K562 (cell line): ENCODE results near the gene GPHN. TPM values are rescaled to one million over a fixed set of nuclear protein-coding genes. Genes with fewer than 3 reads are reported as not detected.
A peak's percentile ranks its signal among the peaks of the same experiment; 100 is the strongest.

Experiments
- ATAC-seq: fragments of 200-7000 bp; cut with Tn5 transposase; 3 replicates; pipeline ENCODE4 v1.9.1; 2020; ENCODE audit warnings: moderate library complexity
- BruUV-seq: library from RNA; stranded (reverse); fragments of 400-500 nt; replicated peaks from 2 replicates; lab custom pipeline; 2021; lab: Mats Ljungman, UMichigan
- CTCF ChIA-PET: fragments of 300-600 bp; formaldehyde crosslinking; extraction: SDS; loops from one replicate; lab custom pipeline; 2021; ENCODE audit warnings: low intra/inter-chr PET ratio; lab: Yijun Ruan, JAX
- POLR2A ChIA-PET: fragments of 300-600, 350-650 bp; sonication (Branson Sonifier 250); formaldehyde crosslinking; extraction: SDS; loops from one replicate; lab custom pipeline; 2021; ENCODE audit warnings: antibody characterized with exemption, inconsistent platforms; lab: Yijun Ruan, JAX
- DNase-seq, 4 experiments: peaks; one replicate each; pipeline versions ENCODE4 v3.0.0 to v3.0.0-alpha.2; 2011 to 2018; ENCODE audit warnings: low spot score in 3 of 4, mixed read lengths in 3 of 4; ENCODE audit errors: extremely low read depth in 1 of 4
- FAIRE-seq: peaks from 2 replicates; lab custom pipeline; 2011; peaks lifted over from hg19 to GRCh38; lab: Jason Lieb, UNC
- H2AFZ ChIP-seq: 2 replicates; pipeline ENCODE4 v1.6.0; 2011; ENCODE audit warnings: low read depth, low read length, control low read depth, inconsistent platforms
- H3K27ac ChIP-seq: fragments of 200-600 bp; 3 replicates; pipeline ENCODE4 v1.8.0; 2011; ENCODE audit warnings: low read depth, mild to moderate bottlenecking, control low read depth, inconsistent platforms, low read length, moderate library complexity, mixed read lengths; ENCODE audit errors: extremely low read depth
- H3K27me3 ChIP-seq, 2 experiments: fragments of 300-600 bp in 1 of 2; 2 replicates in 1 of 2; 3 replicates in 1 of 2; pipeline versions ENCODE4 v1.6.0 to v1.8.0; 2011; ENCODE audit warnings: inconsistent platforms in 2 of 2, low read length in 2 of 2, mild to moderate bottlenecking in 1 of 2, mixed read lengths in 1 of 2, moderate library complexity in 1 of 2; ENCODE audit not compliant: control insufficient read depth in 2 of 2, insufficient read depth in 2 of 2
- H3K36me3 ChIP-seq: fragments of 300-600 bp; 3 replicates; pipeline ENCODE4 v1.8.0; 2011; ENCODE audit warnings: mild to moderate bottlenecking, low read length, inconsistent platforms; ENCODE audit not compliant: control insufficient read depth, insufficient read depth
- H3K4me1 ChIP-seq, 2 experiments: fragments of 200-600 bp in 1 of 2; replicated peaks in 1 of 2; 2 replicates in 1 of 2; 3 replicates in 1 of 2; pipeline versions ENCODE4 v1.5.1 to v1.8.0; 2011; ENCODE audit warnings: inconsistent platforms in 2 of 2, low read length in 2 of 2, mild to moderate bottlenecking in 1 of 2, mixed read lengths in 1 of 2, moderate library complexity in 1 of 2; ENCODE audit not compliant: control insufficient read depth in 2 of 2, insufficient read depth in 2 of 2
- H3K4me2 ChIP-seq: 2 replicates; pipeline ENCODE4 v1.6.1; 2011; ENCODE audit warnings: low read length, control low read depth, inconsistent platforms, mixed read lengths; ENCODE audit not compliant: insufficient read depth
- H3K4me3 ChIP-seq: fragments of 200-600 bp; sonication (generic), shearing (Covaris generic); 2 replicates; pipeline ENCODE4 v1.5.1; 2016; ENCODE audit warnings: control low read depth, inconsistent platforms
- H3K79me2 ChIP-seq: fragments of 200-600 bp; 3 replicates; pipeline ENCODE4 v1.8.0; 2011; ENCODE audit warnings: low read length, inconsistent platforms; ENCODE audit not compliant: control insufficient read depth, insufficient read depth
- H3K9ac ChIP-seq, 2 experiments: 2 replicates each; pipeline versions ENCODE4 v1.6.0 to v1.6.1; 2011; ENCODE audit warnings: low read depth in 2 of 2, low read length in 2 of 2, control low read depth in 1 of 2, inconsistent platforms in 1 of 2, mild to moderate bottlenecking in 1 of 2, mixed read lengths in 1 of 2; ENCODE audit not compliant: insufficient read depth in 1 of 2
- H3K9me1 ChIP-seq: one replicate; pipeline ENCODE4 v1.6.0; 2011; ENCODE audit warnings: inconsistent platforms, mild to moderate bottlenecking, low read length, moderate library complexity; ENCODE audit not compliant: control insufficient read depth, insufficient read depth
- H3K9me3 ChIP-seq: replicated peaks from 2 replicates; pipeline ENCODE4 v1.5.1; 2011; ENCODE audit warnings: low read depth, low read length, inconsistent platforms; ENCODE audit not compliant: control insufficient read depth, insufficient read depth
- H4K20me1 ChIP-seq: replicated peaks from 2 replicates; pipeline ENCODE4 v1.6.1; 2011; ENCODE audit warnings: low read length, inconsistent platforms, mixed read lengths; ENCODE audit not compliant: control insufficient read depth, insufficient read depth
- BACH1 ChIP-seq: fragments of 200-800 bp; sonication (Bioruptor generic); IDR thresholded peaks from 2 replicates; pipeline ENCODE4 v1.6.1; 2016; ENCODE audit warnings: missing genetic modification characterization, missing compliant biosample characterization
- CBX3 ChIP-seq, 2 experiments: IDR thresholded peaks; 1 replicate in 1 of 2; 2 replicates in 1 of 2; pipeline ENCODE4 v1.6.1; 2012; ENCODE audit warnings: inconsistent platforms in 2 of 2, low read length in 2 of 2, borderline replicate concordance in 1 of 2, control low read depth in 1 of 2
- EP400 ChIP-seq: fragments of 450-650 bp; IDR thresholded peaks from 2 replicates; pipeline ENCODE4 v1.6.1; 2017; ENCODE audit warnings: antibody characterized with exemption, mild to moderate bottlenecking, moderate library complexity
- ESRRA ChIP-seq: fragments of 450-650 bp; IDR thresholded peaks from 2 replicates; pipeline ENCODE4 v1.6.1; 2014; ENCODE audit warnings: low read depth, mild to moderate bottlenecking, moderate library complexity, borderline replicate concordance
- GATAD2A ChIP-seq: fragments of 450-650 bp; IDR thresholded peaks from 2 replicates; pipeline ENCODE4 v1.6.1; 2017
- SIN3B ChIP-seq: fragments of 450-650 bp; IDR thresholded peaks from 2 replicates; pipeline ENCODE4 v1.6.1; 2017; ENCODE audit warnings: low read depth, mild to moderate bottlenecking, moderate library complexity
- TRIM28 ChIP-seq: fragments of 450-650 bp; IDR thresholded peaks from 2 replicates; pipeline ENCODE4 v1.6.1; 2017
- ZNF384 ChIP-seq: IDR thresholded peaks from 2 replicates; pipeline ENCODE4 v1.6.1; 2012; ENCODE audit warnings: low read depth, low read length, improper control_type of control experiment
- WGBS: fragments of 100-300 bp; shearing (Covaris generic); methylation state at CpG from one replicate; pipeline ENCODE4 v1.1.6; 2016; ENCODE audit warnings: low coverage, mixed read lengths; ENCODE audit not compliant: insufficient coverage; ENCODE audit errors: missing lambda C conversion rate; 5-methylcytosine and 5-hydroxymethylcytosine counted together
- in situ Hi-C: fragments of 300-500 bp; cut with MboI; formaldehyde crosslinking; loops from 4 replicates; pipeline ENCODE4 v1.15.0; 2018; ENCODE audit warnings: inconsistent platforms, mixed read lengths
- intact Hi-C: fragments of 100-400 bp; cut with micrococcal nuclease; formaldehyde crosslinking; loops from 2 replicates; pipeline ENCODE4 v1.14.2; 2022
- polyA plus RNA-seq, 8 experiments: library from polyadenylated mRNA; depleted of rRNA in 4 of 8; stranded (reverse) in 5 of 8; unstranded in 3 of 8; fragments of >200 nt; fragmentation: Nextera tagmentation in 2 of 8; fragmentation: Illumina TruSeq in 1 of 8; extraction: Ambion mirVana in 2 of 8; extraction: Trizol in 1 of 8; gene quantifications; 2 replicates each; pipeline versions ENCODE4 v1.2.1 to v1.2.3, GENCODE V29; 2011 to 2014; ENCODE audit warnings: inconsistent platforms in 1 of 8, missing spikeins in 1 of 8
- total RNA-seq, 7 experiments: library from RNA; depleted of rRNA in 6 of 7; stranded (reverse); fragments of >200 nt in 6 of 7; fragmentation: Illumina TruSeq in 2 of 7; extraction: Trizol in 2 of 7; gene quantifications; 2 replicates each; pipeline versions ENCODE4 v1.2.1 to v1.2.3, GENCODE V29; 2011 to 2021; ENCODE audit warnings: low replicate concordance in 1 of 7
- TF ChIP-seq, protein P1 (sequence below): sonication (generic); formaldehyde crosslinking; IDR thresholded peaks from 2 replicates; pipeline ENCODE4 v1.8.0; 2023; ENCODE audit warnings: missing genetic modification reagents, mild to moderate bottlenecking, borderline replicate concordance
- TF ChIP-seq, protein P2 (sequence below), 2 experiments: fragments of 450-650 bp; formaldehyde crosslinking in 1 of 2; IDR thresholded peaks; 2 replicates each; pipeline versions ENCODE4 v1.4.0 to v1.6.1; 2014 to 2020; ENCODE audit warnings: mild to moderate bottlenecking in 2 of 2, borderline replicate concordance in 1 of 2, low read depth in 1 of 2

GPHN gene
- total and polyA plus RNA-seq, 9 of the 15 experiments (the other 6 are each of a cell fraction or from before 2014, with no cell fraction given), result 5.9 to 16.0 (median 11.4) TPM

DNA sequence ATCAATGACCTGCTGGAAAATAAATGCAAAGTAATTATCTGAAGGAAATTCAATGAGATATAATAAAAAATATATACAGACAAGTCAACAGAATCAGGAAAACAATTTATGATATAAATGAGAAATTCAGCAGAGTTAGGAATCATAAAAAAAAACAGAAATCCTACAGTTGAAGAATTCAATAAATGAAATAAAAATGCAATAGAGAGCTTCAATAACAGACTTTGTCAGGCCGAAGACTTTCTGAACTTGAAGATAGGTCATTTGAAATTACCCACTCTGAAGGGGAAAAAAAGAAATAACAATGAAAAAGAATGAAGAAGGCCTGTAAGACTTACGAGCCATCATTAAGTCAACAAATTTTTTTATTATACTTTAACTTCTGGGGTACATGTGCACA, 665.8 kb downstream of the GPHN start:
- Histone ChIP-seq H3K27ac (no peak overlapping the region), H3K9me3 (peaks cover 2% of the 10 kb centered on the region), H2AFZ (no peak overlapping the region), H3K27me3 (no peaks in the 10 kb centered on the region), H3K9me1 (no peaks in the 10 kb centered on the region), H3K4me2 (no peak overlapping the region), H3K4me1 (no peaks in the 10 kb centered on the region), H4K20me1 (no peaks in the 10 kb centered on the region), H3K36me3 (no peaks in the 10 kb centered on the region), H3K9ac (no peak overlapping the region), H3K79me2 (no peaks in the 10 kb centered on the region), H3K4me3 (no peak overlapping the region)
- ATAC-seq, result no peak
- in situ Hi-C loops, result no loop called here
- no peak for DNase-seq
- FAIRE-seq, result no peak
- 21% methylated on average over 2 of the region's 2 CpGs for WGBS
- POLR2A ChIA-PET, result no interaction called here
- CTCF ChIA-PET, result no interaction called here
- no TSS peak for BruUV-seq
- intact Hi-C loops, result no loop called here
- TF ChIP-seq CBX3 (IDR thresholded peaks at IDR 0.05; ENCODE audit: borderline replicate concordance in 1 of 2, low read length in 2 of 2) (0 out of 3 replicates have a peak, but pooled peaks of 1 of the 2 experiments have one; percentile 42), ESRRA (no peak), GATAD2A (no peak), TRIM28 (peak; percentile 87), EP400 (no peak), ZNF384 (0 out of 2 replicates have a peak, but pooled peaks have one; percentile 40), BACH1 (no peak), SIN3B (no peak)
- TF ChIP-seq, protein P1, sequence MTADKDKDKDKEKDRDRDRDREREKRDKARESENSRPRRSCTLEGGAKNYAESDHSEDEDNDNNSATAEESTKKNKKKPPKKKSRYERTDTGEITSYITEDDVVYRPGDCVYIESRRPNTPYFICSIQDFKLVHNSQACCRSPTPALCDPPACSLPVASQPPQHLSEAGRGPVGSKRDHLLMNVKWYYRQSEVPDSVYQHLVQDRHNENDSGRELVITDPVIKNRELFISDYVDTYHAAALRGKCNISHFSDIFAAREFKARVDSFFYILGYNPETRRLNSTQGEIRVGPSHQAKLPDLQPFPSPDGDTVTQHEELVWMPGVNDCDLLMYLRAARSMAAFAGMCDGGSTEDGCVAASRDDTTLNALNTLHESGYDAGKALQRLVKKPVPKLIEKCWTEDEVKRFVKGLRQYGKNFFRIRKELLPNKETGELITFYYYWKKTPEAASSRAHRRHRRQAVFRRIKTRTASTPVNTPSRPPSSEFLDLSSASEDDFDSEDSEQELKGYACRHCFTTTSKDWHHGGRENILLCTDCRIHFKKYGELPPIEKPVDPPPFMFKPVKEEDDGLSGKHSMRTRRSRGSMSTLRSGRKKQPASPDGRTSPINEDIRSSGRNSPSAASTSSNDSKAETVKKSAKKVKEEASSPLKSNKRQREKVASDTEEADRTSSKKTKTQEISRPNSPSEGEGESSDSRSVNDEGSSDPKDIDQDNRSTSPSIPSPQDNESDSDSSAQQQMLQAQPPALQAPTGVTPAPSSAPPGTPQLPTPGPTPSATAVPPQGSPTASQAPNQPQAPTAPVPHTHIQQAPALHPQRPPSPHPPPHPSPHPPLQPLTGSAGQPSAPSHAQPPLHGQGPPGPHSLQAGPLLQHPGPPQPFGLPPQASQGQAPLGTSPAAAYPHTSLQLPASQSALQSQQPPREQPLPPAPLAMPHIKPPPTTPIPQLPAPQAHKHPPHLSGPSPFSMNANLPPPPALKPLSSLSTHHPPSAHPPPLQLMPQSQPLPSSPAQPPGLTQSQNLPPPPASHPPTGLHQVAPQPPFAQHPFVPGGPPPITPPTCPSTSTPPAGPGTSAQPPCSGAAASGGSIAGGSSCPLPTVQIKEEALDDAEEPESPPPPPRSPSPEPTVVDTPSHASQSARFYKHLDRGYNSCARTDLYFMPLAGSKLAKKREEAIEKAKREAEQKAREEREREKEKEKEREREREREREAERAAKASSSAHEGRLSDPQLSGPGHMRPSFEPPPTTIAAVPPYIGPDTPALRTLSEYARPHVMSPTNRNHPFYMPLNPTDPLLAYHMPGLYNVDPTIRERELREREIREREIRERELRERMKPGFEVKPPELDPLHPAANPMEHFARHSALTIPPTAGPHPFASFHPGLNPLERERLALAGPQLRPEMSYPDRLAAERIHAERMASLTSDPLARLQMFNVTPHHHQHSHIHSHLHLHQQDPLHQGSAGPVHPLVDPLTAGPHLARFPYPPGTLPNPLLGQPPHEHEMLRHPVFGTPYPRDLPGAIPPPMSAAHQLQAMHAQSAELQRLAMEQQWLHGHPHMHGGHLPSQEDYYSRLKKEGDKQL, result no peak
- TF ChIP-seq, protein P2, sequence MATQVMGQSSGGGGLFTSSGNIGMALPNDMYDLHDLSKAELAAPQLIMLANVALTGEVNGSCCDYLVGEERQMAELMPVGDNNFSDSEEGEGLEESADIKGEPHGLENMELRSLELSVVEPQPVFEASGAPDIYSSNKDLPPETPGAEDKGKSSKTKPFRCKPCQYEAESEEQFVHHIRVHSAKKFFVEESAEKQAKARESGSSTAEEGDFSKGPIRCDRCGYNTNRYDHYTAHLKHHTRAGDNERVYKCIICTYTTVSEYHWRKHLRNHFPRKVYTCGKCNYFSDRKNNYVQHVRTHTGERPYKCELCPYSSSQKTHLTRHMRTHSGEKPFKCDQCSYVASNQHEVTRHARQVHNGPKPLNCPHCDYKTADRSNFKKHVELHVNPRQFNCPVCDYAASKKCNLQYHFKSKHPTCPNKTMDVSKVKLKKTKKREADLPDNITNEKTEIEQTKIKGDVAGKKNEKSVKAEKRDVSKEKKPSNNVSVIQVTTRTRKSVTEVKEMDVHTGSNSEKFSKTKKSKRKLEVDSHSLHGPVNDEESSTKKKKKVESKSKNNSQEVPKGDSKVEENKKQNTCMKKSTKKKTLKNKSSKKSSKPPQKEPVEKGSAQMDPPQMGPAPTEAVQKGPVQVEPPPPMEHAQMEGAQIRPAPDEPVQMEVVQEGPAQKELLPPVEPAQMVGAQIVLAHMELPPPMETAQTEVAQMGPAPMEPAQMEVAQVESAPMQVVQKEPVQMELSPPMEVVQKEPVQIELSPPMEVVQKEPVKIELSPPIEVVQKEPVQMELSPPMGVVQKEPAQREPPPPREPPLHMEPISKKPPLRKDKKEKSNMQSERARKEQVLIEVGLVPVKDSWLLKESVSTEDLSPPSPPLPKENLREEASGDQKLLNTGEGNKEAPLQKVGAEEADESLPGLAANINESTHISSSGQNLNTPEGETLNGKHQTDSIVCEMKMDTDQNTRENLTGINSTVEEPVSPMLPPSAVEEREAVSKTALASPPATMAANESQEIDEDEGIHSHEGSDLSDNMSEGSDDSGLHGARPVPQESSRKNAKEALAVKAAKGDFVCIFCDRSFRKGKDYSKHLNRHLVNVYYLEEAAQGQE (IDR thresholded peaks at IDR 0.05; ENCODE audit: borderline replicate concordance), result no peak
- TF ChIP-seq, protein P2 (CRISPR knock-in tag; IDR thresholded peaks at IDR 0.05; ENCODE audit: low read depth), result no peak
